Choroid plexus epithelial cell (primary cell): ENCODE results near the gene PDZD11.
A peak's percentile ranks its signal among the peaks of the same experiment; 100 is the strongest.
"Not testable (repeated sequence)": the region's sequence is repeated elsewhere in the genome, so short reads cannot be mapped to it uniquely, and the experiment has no call there.

Experiments used
- DNase-seq: peaks from one replicate; pipeline ENCODE4 v3.0.0-alpha.2; 2010; ENCODE audit warnings: low read depth
- H3K4me3 ChIP-seq: 2 replicates; pipeline ENCODE4 v1.5.1; 2011; ENCODE audit warnings: low read depth, mild to moderate bottlenecking, control low read depth, low read length, moderate library complexity
- CTCF ChIP-seq: conservative IDR thresholded peaks from 2 replicates; pipeline ENCODE4 v1.5.1; 2011; ENCODE audit warnings: low read depth, mild to moderate bottlenecking, control low read depth, inconsistent platforms, low read length, moderate library complexity

Gene PDZD11

GRCh38 chrX:70289793-70290770, at the start of gene PDZD11, which contains the start of gene KIF4A:
PDZD11 (minus strand) TSS chrX:70289927; CDS start chrX:70289341, 586 bp downstream.
KIF4A (plus strand) TSS chrX:70290104; CDS start chrX:70290459, 355 bp downstream.
- DNase-seq = peak; percentile 85
- peak within 1 kb of the TSS; percentile 80 for H3K4me3 ChIP-seq
- no peak for TF ChIP-seq CTCF

GRCh38 chrX:70338290-70338689, 48.6 kb upstream of the PDZD11 start:
- no peak for TF ChIP-seq CTCF
- no peak for DNase-seq
- no peak overlapping the region for H3K4me3 ChIP-seq

- H3K4me3 ChIP-seq = no peak overlapping the region
- no peak for TF ChIP-seq CTCF
- DNase-seq = no peak
Observed at GRCh38 chrX:70336767-70337166, 47.0 kb upstream of the PDZD11 start.

GRCh38 chrX:70332600-70332999, 42.9 kb upstream of the PDZD11 start:
- peak; percentile 44 for TF ChIP-seq CTCF
- no peak overlapping the region for H3K4me3 ChIP-seq
- DNase-seq = no peak

- no peak for TF ChIP-seq CTCF
- peak; percentile 43 for DNase-seq
- H3K4me3 ChIP-seq = no peak overlapping the region
Observed at GRCh38 chrX:70331161-70331560, 41.4 kb upstream of the PDZD11 start.

- peak; percentile 59 for DNase-seq
Observed at GRCh38 chrX:70324326-70324725, 34.6 kb upstream of the PDZD11 start.

GRCh38 chrX:70323628-70324027, 33.9 kb upstream of the PDZD11 start:
- DNase-seq, H3K4me3 ChIP-seq: not testable (repeated sequence)

More at GRCh38 chrX:70324326-70324725, 34.6 kb upstream of the PDZD11 start:
- no peak for TF ChIP-seq CTCF
- H3K4me3 ChIP-seq = no peak overlapping the region
